ENCODE data around the gene ZBTB3.

Gene ZBTB3

GRCh38 chr11:62788991-62789390 is 35.0 kb upstream of the ZBTB3 start:
- no CpG with 5 or more reads among the region's 5 CpGs for WGBS, 2 donors (ENCODE audit: extremely low coverage in 2 of 2, insufficient read length in 2 of 2, insufficient replicate concordance in 1 of 2)
- Histone ChIP-seq H3K4ac (ENCODE audit: low read length) (no peak overlapping the region), H3K14ac (ENCODE audit: low read length) (no peak overlapping the region), H3K23ac (ENCODE audit: low read depth, low read length, poor library complexity) (no peak overlapping the region), H3K9me3 (replicated peaks in 1 of 2; ENCODE audit: control insufficient read depth in 2 of 2, insufficient read depth in 1 of 2, low read depth in 1 of 2, low read length in 2 of 2) (no peaks in the 10 kb centered on the region), H4K91ac (ENCODE audit: low read depth, low read length, poor library complexity) (no peak overlapping the region), H3K27me3 (ENCODE audit: control insufficient read depth in 3 of 3, insufficient read depth in 3 of 3, low read depth in 1 of 3, low read length in 3 of 3) (no peaks in the 10 kb centered on the region), H2BK12ac (ENCODE audit: low read length) (no peak overlapping the region), H3K79me1 (ENCODE audit: low read depth, low read length) (peaks cover 4% of the 10 kb centered on the region), H2BK120ac (ENCODE audit: low read depth, low read length) (no peak overlapping the region), H3K36me3 (replicated peaks in 1 of 2; ENCODE audit: control insufficient read depth in 2 of 2, insufficient read depth in 2 of 2, low read length in 2 of 2) (peaks cover 19 to 77% of the 10 kb centered on the region in 2 donors), H3K4me2 (ENCODE audit: insufficient read depth, low read length, poor library complexity, severe bottlenecking) (no peak overlapping the region), H3K4me1 (ENCODE audit: control insufficient read depth in 2 of 2, insufficient read depth in 1 of 2, low read depth in 1 of 2, low read length in 2 of 2) (peaks cover 8 to 12% of the 10 kb centered on the region in 2 donors), H3K4me3 (ENCODE audit: low read length in 2 of 2) (peak overlapping the region in 1 of 2 donors; percentile 13), H2AFZ (ENCODE audit: low read length) (no peak overlapping the region), H3K18ac (ENCODE audit: low read length) (no peak overlapping the region), H3K9ac (ENCODE audit: low read depth, low read length, poor library complexity) (no peak overlapping the region), H4K8ac (ENCODE audit: low read depth, low read length) (no peak overlapping the region), H2AK5ac (ENCODE audit: low read depth, low read length) (no peak overlapping the region), H3K27ac (replicated peaks; ENCODE audit: low read length) (no peak overlapping the region), H2BK15ac (ENCODE audit: low read length) (no peak overlapping the region), H2BK5ac (ENCODE audit: low read length) (no peak overlapping the region)
- no peak for DNase-seq (ENCODE audit: low spot score)

DNA sequence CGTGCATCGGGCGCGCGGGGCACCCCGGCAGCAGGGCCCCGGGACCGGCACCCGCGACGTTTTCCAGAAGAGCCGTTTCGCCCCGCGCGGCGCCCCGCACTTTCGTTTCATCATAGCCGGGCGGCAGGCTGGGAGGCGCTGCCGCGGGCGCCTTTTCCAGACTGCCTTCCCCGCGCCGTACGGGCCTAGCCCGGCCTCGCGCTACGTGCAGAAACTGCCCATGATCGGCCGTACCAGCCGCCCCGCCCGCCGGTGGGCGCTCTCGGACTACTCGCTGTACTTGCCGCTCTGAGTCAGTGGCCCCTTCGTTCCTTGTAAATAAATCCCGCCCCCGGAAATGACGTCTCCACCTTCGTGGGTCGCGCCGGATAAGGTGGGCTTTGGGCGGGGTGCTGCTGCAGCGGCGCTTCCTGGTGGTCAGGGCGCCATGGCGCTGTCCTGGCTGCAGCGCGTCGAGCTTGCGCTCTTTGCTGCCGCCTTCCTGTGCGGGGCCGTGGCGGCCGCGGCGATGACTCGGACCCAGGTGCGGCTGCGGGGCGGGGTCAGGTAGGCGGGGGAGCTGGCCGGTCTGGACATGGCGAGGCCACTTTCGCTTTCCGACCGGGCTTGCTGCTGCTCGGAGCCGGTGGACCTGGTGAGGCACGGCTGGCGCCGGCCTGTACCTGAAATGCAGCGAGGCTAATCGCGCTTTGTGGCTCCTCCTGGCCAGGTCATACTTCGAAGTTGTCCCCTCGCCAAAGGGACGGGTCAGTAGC is 33.2 kb upstream of the ZBTB3 start, which contains the start of gene TMEM179B:
Gene TMEM179B (plus strand): TSS at position 398 of the 755 bp plus-strand sequence. CDS start 30 bp downstream, at position 428.
- peak; percentile 97 for DNase-seq (ENCODE audit: low spot score)

DNA sequence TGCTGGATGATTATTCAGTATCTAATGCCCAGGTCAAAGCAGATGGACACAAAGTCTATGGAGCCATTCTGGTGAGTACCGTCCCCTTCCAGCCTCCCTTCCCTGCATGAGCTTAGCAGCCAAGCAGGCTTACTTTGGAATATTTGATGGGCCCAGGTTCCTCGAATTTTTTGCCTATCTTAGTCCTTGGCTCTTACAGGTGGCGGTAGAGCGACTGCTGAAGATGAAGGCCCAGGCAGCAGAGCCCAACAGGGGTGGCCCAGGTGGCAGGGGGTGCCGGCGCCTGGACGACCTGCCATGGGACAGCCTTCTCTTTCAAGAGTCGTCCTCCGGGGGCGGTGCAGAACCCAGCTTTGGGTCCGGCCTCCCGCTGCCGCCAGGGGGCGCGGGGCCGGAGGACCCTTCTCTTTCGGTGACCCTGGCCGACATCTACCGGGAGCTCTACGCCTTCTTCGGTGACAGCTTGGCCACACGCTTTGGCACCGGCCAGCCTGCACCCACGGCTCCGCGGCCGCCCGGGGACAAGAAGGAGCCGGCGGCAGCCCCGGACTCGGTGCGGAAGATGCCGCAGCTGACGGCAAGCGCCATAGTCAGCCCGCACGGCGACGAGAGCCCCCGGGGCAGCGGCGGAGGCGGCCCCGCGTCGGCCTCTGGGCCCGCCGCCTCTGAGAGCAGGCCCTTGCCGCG is 32.5 kb upstream of the ZBTB3 start:
- peak; percentile 88 for DNase-seq (ENCODE audit: low spot score)
- WGBS, 2 donors (ENCODE audit: extremely low coverage in 2 of 2, insufficient read length in 2 of 2, insufficient replicate concordance in 1 of 2), result no CpG with 5 or more reads among the region's 51 CpGs
- Histone ChIP-seq H3K4me3 (ENCODE audit: low read length in 2 of 2) (peak overlapping the region; percentile 84 to 96), H3K27me3 (ENCODE audit: control insufficient read depth in 3 of 3, insufficient read depth in 3 of 3, low read depth in 1 of 3, low read length in 3 of 3) (no peaks in the 10 kb centered on the region), H2AK5ac (ENCODE audit: low read depth, low read length) (peak overlapping the region; percentile 74), H4K91ac (ENCODE audit: low read depth, low read length, poor library complexity) (no peak overlapping the region), H2BK15ac (ENCODE audit: low read length) (no peak overlapping the region), H3K18ac (ENCODE audit: low read length) (peak overlapping the region; percentile 90), H3K9ac (ENCODE audit: low read depth, low read length, poor library complexity) (peak overlapping the region; percentile 80), H3K4ac (ENCODE audit: low read length) (no peak overlapping the region), H3K36me3 (replicated peaks in 1 of 2; ENCODE audit: control insufficient read depth in 2 of 2, insufficient read depth in 2 of 2, low read length in 2 of 2) (peaks cover 25 to 76% of the 10 kb centered on the region in 2 donors), H3K4me2 (ENCODE audit: insufficient read depth, low read length, poor library complexity, severe bottlenecking) (peak overlapping the region; percentile 64), H3K27ac (replicated peaks; ENCODE audit: low read length) (peak overlapping the region; percentile 47), H3K79me1 (ENCODE audit: low read depth, low read length) (peaks cover 3% of the 10 kb centered on the region), H2BK12ac (ENCODE audit: low read length) (no peak overlapping the region), H2BK120ac (ENCODE audit: low read depth, low read length) (no peak overlapping the region), H3K4me1 (ENCODE audit: control insufficient read depth in 2 of 2, insufficient read depth in 1 of 2, low read depth in 1 of 2, low read length in 2 of 2) (peaks cover 5 to 7% of the 10 kb centered on the region in 2 donors), H3K23ac (ENCODE audit: low read depth, low read length, poor library complexity) (peak overlapping the region; percentile 93), H3K9me3 (replicated peaks in 1 of 2; ENCODE audit: control insufficient read depth in 2 of 2, insufficient read depth in 1 of 2, low read depth in 1 of 2, low read length in 2 of 2) (no peaks in the 10 kb centered on the region), H2AFZ (ENCODE audit: low read length) (peak overlapping the region; percentile 87), H4K8ac (ENCODE audit: low read depth, low read length) (no peak overlapping the region), H2BK5ac (ENCODE audit: low read length) (peak overlapping the region; percentile 30), H3K14ac (ENCODE audit: low read length) (no peak overlapping the region)

More for the DNA sequence above, 33.2 kb upstream of the ZBTB3 start, which contains the start of gene TMEM179B:
- Histone ChIP-seq H2BK5ac (ENCODE audit: low read length) (peak within 1 kb of the TSS; percentile 30), H3K4me3 (ENCODE audit: low read length in 2 of 2) (peak within 1 kb of the TSS; percentile 84 to 96), H3K36me3 (replicated peaks in 1 of 2; ENCODE audit: control insufficient read depth in 2 of 2, insufficient read depth in 2 of 2, low read length in 2 of 2) (peaks cover 20 to 75% of the 10 kb centered on the region in 2 donors), H3K27ac (replicated peaks; ENCODE audit: low read length) (peak within 1 kb of the TSS; percentile 81), H2AK5ac (ENCODE audit: low read depth, low read length) (peak within 1 kb of the TSS; percentile 74), H3K4me2 (ENCODE audit: insufficient read depth, low read length, poor library complexity, severe bottlenecking) (peak within 1 kb of the TSS; percentile 64), H2AFZ (ENCODE audit: low read length) (peak within 1 kb of the TSS; percentile 87), H2BK15ac (ENCODE audit: low read length) (no peak within 1 kb of the TSS), H2BK12ac (ENCODE audit: low read length) (no peak within 1 kb of the TSS), H3K18ac (ENCODE audit: low read length) (peak within 1 kb of the TSS; percentile 91), H4K91ac (ENCODE audit: low read depth, low read length, poor library complexity) (no peak within 1 kb of the TSS), H3K27me3 (ENCODE audit: control insufficient read depth in 3 of 3, insufficient read depth in 3 of 3, low read depth in 1 of 3, low read length in 3 of 3) (no peaks in the 10 kb centered on the region), H2BK120ac (ENCODE audit: low read depth, low read length) (no peak within 1 kb of the TSS), H3K14ac (ENCODE audit: low read length) (peak within 1 kb of the TSS; percentile 89), H3K4ac (ENCODE audit: low read length) (no peak within 1 kb of the TSS), H3K9ac (ENCODE audit: low read depth, low read length, poor library complexity) (peak within 1 kb of the TSS; percentile 97), H3K9me3 (replicated peaks in 1 of 2; ENCODE audit: control insufficient read depth in 2 of 2, insufficient read depth in 1 of 2, low read depth in 1 of 2, low read length in 2 of 2) (no peaks in the 10 kb centered on the region), H3K79me1 (ENCODE audit: low read depth, low read length) (peaks cover 4% of the 10 kb centered on the region), H3K4me1 (ENCODE audit: control insufficient read depth in 2 of 2, insufficient read depth in 1 of 2, low read depth in 1 of 2, low read length in 2 of 2) (peaks cover 6 to 10% of the 10 kb centered on the region in 2 donors), H3K23ac (ENCODE audit: low read depth, low read length, poor library complexity) (peak within 1 kb of the TSS; percentile 93), H4K8ac (ENCODE audit: low read depth, low read length) (no peak within 1 kb of the TSS)
- no CpG with 5 or more reads among the region's 88 CpGs for WGBS, 2 donors (ENCODE audit: extremely low coverage in 2 of 2, insufficient read length in 2 of 2, insufficient replicate concordance in 1 of 2)

- WGBS, 2 donors (ENCODE audit: extremely low coverage in 2 of 2, insufficient read length in 2 of 2, insufficient replicate concordance in 1 of 2), result no CpG with 5 or more reads among the region's 7 CpGs
- DNase-seq (ENCODE audit: low spot score), result no peak
These were observed 28.8 kb upstream of the ZBTB3 start for GRCh38 chr11:62782753-62783152.

More at GRCh38 chr11:62782753-62783152, 28.8 kb upstream of the ZBTB3 start:
- no peaks in the 10 kb centered on the region for H3K27me3 ChIP-seq (ENCODE audit: control insufficient read depth in 3 of 3, insufficient read depth in 3 of 3, low read depth in 1 of 3, low read length in 3 of 3)
- H3K9me3 ChIP-seq (replicated peaks in 1 of 2; ENCODE audit: control insufficient read depth in 2 of 2, insufficient read depth in 1 of 2, low read depth in 1 of 2, low read length in 2 of 2), result no peaks in the 10 kb centered on the region
- H2AK5ac ChIP-seq (ENCODE audit: low read depth, low read length), result no peak overlapping the region
- H3K36me3 ChIP-seq (replicated peaks in 1 of 2; ENCODE audit: control insufficient read depth in 2 of 2, insufficient read depth in 2 of 2, low read length in 2 of 2), result peaks cover 21 to 72% of the 10 kb centered on the region in 2 donors
- no peak overlapping the region for H3K4ac ChIP-seq (ENCODE audit: low read length)
- no peak overlapping the region for H2BK12ac ChIP-seq (ENCODE audit: low read length)
- no peak overlapping the region for H3K18ac ChIP-seq (ENCODE audit: low read length)
- no peak overlapping the region for H4K8ac ChIP-seq (ENCODE audit: low read depth, low read length)
- H3K14ac ChIP-seq (ENCODE audit: low read length), result no peak overlapping the region
- H2BK15ac ChIP-seq (ENCODE audit: low read length), result no peak overlapping the region
- no peak overlapping the region for H3K23ac ChIP-seq (ENCODE audit: low read depth, low read length, poor library complexity)
- no peaks in the 10 kb centered on the region for H3K79me1 ChIP-seq (ENCODE audit: low read depth, low read length)
- H4K91ac ChIP-seq (ENCODE audit: low read depth, low read length, poor library complexity), result no peak overlapping the region
- H3K9ac ChIP-seq (ENCODE audit: low read depth, low read length, poor library complexity), result no peak overlapping the region
- no peak overlapping the region for H2AFZ ChIP-seq (ENCODE audit: low read length)
- H3K4me2 ChIP-seq (ENCODE audit: insufficient read depth, low read length, poor library complexity, severe bottlenecking), result no peak overlapping the region
- no peak overlapping the region for H3K4me3 ChIP-seq (ENCODE audit: low read length in 2 of 2)
- H3K27ac ChIP-seq (replicated peaks; ENCODE audit: low read length), result no peak overlapping the region
- peaks cover 3 to 4% of the 10 kb centered on the region in 2 donors for H3K4me1 ChIP-seq (ENCODE audit: control insufficient read depth in 2 of 2, insufficient read depth in 1 of 2, low read depth in 1 of 2, low read length in 2 of 2)
- H2BK5ac ChIP-seq (ENCODE audit: low read length), result no peak overlapping the region
- no peak overlapping the region for H2BK120ac ChIP-seq (ENCODE audit: low read depth, low read length)

Measured in neuronal stem cell (in vitro differentiated cells).